Stimulated activated CD4-positive, alpha-beta T cell treated with anti-CD3 and anti-CD28 coated beads, Interleukin-15, amount 100 ng/mL, for 48 hours (primary cell): ENCODE measurements around the gene OVOL3.
"Not testable (repeated sequence)": the region's sequence is repeated elsewhere in the genome, so short reads cannot be mapped to it uniquely, and the experiment has no call there.

Experiments
- DNase-seq, 2 donors: peaks; one replicate each; pipeline ENCODE4 v3.0.0-alpha.2; 2020; ENCODE audit warnings: low read depth in 2 of 2

Gene OVOL3

GRCh38 chr19:36110487-36111199 lies at the start of gene OVOL3:
Gene OVOL3, plus strand, starts transcription at chr19:36111143. Its CDS starts 60 bp downstream, at chr19:36111203.
- no peak for DNase-seq

GRCh38 chr19:36061367-36061766 lies 49.6 kb upstream of the OVOL3 start:
- DNase-seq, result no peak

GRCh38 chr19:36064826-36065225 lies 46.1 kb upstream of the OVOL3 start:
- DNase-seq, result no peak

- no peak for DNase-seq
Observed at GRCh38 chr19:36067681-36068080, 43.3 kb upstream of the OVOL3 start.

- DNase-seq, result not testable (repeated sequence)
Observed at GRCh38 chr19:36068810-36069499, 42.0 kb upstream of the OVOL3 start.

GRCh38 chr19:36072081-36072480 lies 38.9 kb upstream of the OVOL3 start:
- no peak for DNase-seq

GRCh38 chr19:36073121-36073876 lies 37.6 kb upstream of the OVOL3 start:
- DNase-seq, result no peak

- DNase-seq, result no peak
Observed at GRCh38 chr19:36079389-36079945, 31.5 kb upstream of the OVOL3 start.

GRCh38 chr19:36081385-36081784 lies 29.6 kb upstream of the OVOL3 start:
- no peak for DNase-seq

- no peak for DNase-seq
Observed at GRCh38 chr19:36081894-36082293, 29.0 kb upstream of the OVOL3 start.

- DNase-seq, result no peak
Observed at GRCh38 chr19:36082916-36083315, 28.0 kb upstream of the OVOL3 start.

GRCh38 chr19:36084231-36085009 lies 26.5 kb upstream of the OVOL3 start:
- no peak for DNase-seq

- DNase-seq, result no peak
Observed at GRCh38 chr19:36086326-36086725, 24.6 kb upstream of the OVOL3 start.

GRCh38 chr19:36089847-36090246 lies 21.1 kb upstream of the OVOL3 start:
- DNase-seq, result no peak

GRCh38 chr19:36090910-36091695 lies 19.8 kb upstream of the OVOL3 start:
- no peak for DNase-seq

- no peak for DNase-seq
Observed at GRCh38 chr19:36092566-36092965, 18.4 kb upstream of the OVOL3 start.

GRCh38 chr19:36093146-36093662 lies 17.7 kb upstream of the OVOL3 start:
- peak in 1 of 2 donors; percentile 7 for DNase-seq

GRCh38 chr19:36093687-36094086 lies 17.3 kb upstream of the OVOL3 start:
- DNase-seq, result no peak

- DNase-seq, result no peak
Observed at GRCh38 chr19:36097036-36097435, 13.9 kb upstream of the OVOL3 start.

- no peak for DNase-seq
Observed at GRCh38 chr19:36099166-36099785, 11.7 kb upstream of the OVOL3 start.
